Measurements from ENCODE around the gene TECPR1.

TECPR1 gene

GRCh38 chr7:98248156-98248555 lies 3.9 kb downstream of the TECPR1 start:
- Histone ChIP-seq H3K27ac (ENCODE audit: low read depth, low read length) (no peak overlapping the region), H3K9me3 (ENCODE audit: insufficient read depth, low read length) (no peaks in the 10 kb centered on the region), H3K79me2 (ENCODE audit: insufficient read depth, low read length) (peaks cover 8% of the 10 kb centered on the region), H3K36me3 (ENCODE audit: low read length) (no peaks in the 10 kb centered on the region), H4K20me1 (ENCODE audit: low read depth, low read length) (no peaks in the 10 kb centered on the region), H3K9me2 (replicated peaks; ENCODE audit: insufficient read depth, low read length) (no peaks in the 10 kb centered on the region), H3K9ac (ENCODE audit: low read length) (no peak overlapping the region), H3F3A (ENCODE audit: insufficient read depth) (peaks cover 10% of the 10 kb centered on the region), H3K4me3 (ENCODE audit: insufficient read depth, low read length, poor library complexity, severe bottlenecking) (no peak overlapping the region), H3K4me2 (ENCODE audit: low read depth, low read length, poor library complexity, severe bottlenecking) (no peak overlapping the region), H2AFZ (ENCODE audit: low read depth, low read length, severe bottlenecking) (no peak overlapping the region), H3K27me3 (ENCODE audit: low read length) (no peaks in the 10 kb centered on the region)
- TF ChIP-seq EZH2phosphoT487 (conservative IDR thresholded peaks at IDR 0.05; ENCODE audit: low read length) (no peak), CTCF (IDR thresholded peaks at IDR 0.05; ENCODE audit: insufficient read depth, low read length, poor library complexity, severe bottlenecking) (no peak)

GRCh38 chr7:98244871-98245270 lies 7.2 kb downstream of the TECPR1 start:
- Histone ChIP-seq H3K27me3 (ENCODE audit: low read length) (no peaks in the 10 kb centered on the region), H2AFZ (ENCODE audit: low read depth, low read length, severe bottlenecking) (no peak overlapping the region), H3K9ac (ENCODE audit: low read length) (no peak overlapping the region), H3K9me3 (ENCODE audit: insufficient read depth, low read length) (no peaks in the 10 kb centered on the region), H4K20me1 (ENCODE audit: low read depth, low read length) (no peaks in the 10 kb centered on the region), H3K9me2 (replicated peaks; ENCODE audit: insufficient read depth, low read length) (no peaks in the 10 kb centered on the region), H3K79me2 (ENCODE audit: insufficient read depth, low read length) (no peaks in the 10 kb centered on the region), H3K4me2 (ENCODE audit: low read depth, low read length, poor library complexity, severe bottlenecking) (no peak overlapping the region), H3K36me3 (ENCODE audit: low read length) (no peaks in the 10 kb centered on the region), H3F3A (ENCODE audit: insufficient read depth) (no peaks in the 10 kb centered on the region), H3K4me3 (ENCODE audit: insufficient read depth, low read length, poor library complexity, severe bottlenecking) (no peak overlapping the region), H3K27ac (ENCODE audit: low read depth, low read length) (no peak overlapping the region)
- no peak for TF ChIP-seq CTCF (IDR thresholded peaks at IDR 0.05; ENCODE audit: insufficient read depth, low read length, poor library complexity, severe bottlenecking)
- TF ChIP-seq EZH2phosphoT487 (conservative IDR thresholded peaks at IDR 0.05; ENCODE audit: low read length), result no peak

GRCh38 chr7:98242934-98243333 lies 9.1 kb downstream of the TECPR1 start:
- Histone ChIP-seq H3K27ac (ENCODE audit: low read depth, low read length) (no peak overlapping the region), H3K36me3 (ENCODE audit: low read length) (no peaks in the 10 kb centered on the region)
- TF ChIP-seq CTCF (IDR thresholded peaks at IDR 0.05; ENCODE audit: insufficient read depth, low read length, poor library complexity, severe bottlenecking) (no peak), EZH2phosphoT487 (conservative IDR thresholded peaks at IDR 0.05; ENCODE audit: low read length) (no peak)

More at GRCh38 chr7:98242934-98243333, 9.1 kb downstream of the TECPR1 start:
- no peaks in the 10 kb centered on the region for H3F3A ChIP-seq (ENCODE audit: insufficient read depth)
- H3K9me3 ChIP-seq (ENCODE audit: insufficient read depth, low read length), result no peaks in the 10 kb centered on the region
- no peaks in the 10 kb centered on the region for H3K9me2 ChIP-seq (replicated peaks; ENCODE audit: insufficient read depth, low read length)
- no peak overlapping the region for H3K9ac ChIP-seq (ENCODE audit: low read length)
- H3K27me3 ChIP-seq (ENCODE audit: low read length), result no peaks in the 10 kb centered on the region
- no peak overlapping the region for H2AFZ ChIP-seq (ENCODE audit: low read depth, low read length, severe bottlenecking)
- no peak overlapping the region for H3K4me3 ChIP-seq (ENCODE audit: insufficient read depth, low read length, poor library complexity, severe bottlenecking)
- no peak overlapping the region for H3K4me2 ChIP-seq (ENCODE audit: low read depth, low read length, poor library complexity, severe bottlenecking)
- no peaks in the 10 kb centered on the region for H4K20me1 ChIP-seq (ENCODE audit: low read depth, low read length)
- H3K79me2 ChIP-seq (ENCODE audit: insufficient read depth, low read length), result no peaks in the 10 kb centered on the region

All from SU-DHL-6 (cell line).